ENCODE results near the gene FRRS1L.

Gene FRRS1L

GRCh38 chr9:109101202-109101595, 65.8 kb downstream of the FRRS1L start:
- DNase-seq (ENCODE audit: low read depth): no peak

- no peak for DNase-seq (ENCODE audit: low read depth)
Observed at GRCh38 chr9:109100543-109101201, 66.4 kb downstream of the FRRS1L start.

GRCh38 chr9:109098960-109099308, 68.1 kb downstream of the FRRS1L start:
- no peak for DNase-seq (ENCODE audit: low read depth)

GRCh38 chr9:109098171-109098959, 68.7 kb downstream of the FRRS1L start:
- DNase-seq (ENCODE audit: low read depth): peak; percentile 98

- DNase-seq (ENCODE audit: low read depth): no peak
Observed at GRCh38 chr9:109097146-109097545, 69.9 kb downstream of the FRRS1L start.

GRCh38 chr9:109095321-109095720, 71.7 kb downstream of the FRRS1L start:
- DNase-seq (ENCODE audit: low read depth): no peak

GRCh38 chr9:109094268-109094667, 72.8 kb downstream of the FRRS1L start:
- no peak for DNase-seq (ENCODE audit: low read depth)

- DNase-seq (ENCODE audit: low read depth): no peak
Observed at GRCh38 chr9:109092587-109092986, 74.5 kb downstream of the FRRS1L start.

GRCh38 chr9:109092051-109092580, 74.9 kb downstream of the FRRS1L start:
- DNase-seq (ENCODE audit: low read depth): no peak

GRCh38 chr9:109088221-109088620, 78.8 kb downstream of the FRRS1L start:
- no peak for DNase-seq (ENCODE audit: low read depth)

GRCh38 chr9:109087795-109088194, 79.3 kb downstream of the FRRS1L start:
- no peak for DNase-seq (ENCODE audit: low read depth)

- no peak for DNase-seq (ENCODE audit: low read depth)
Observed at GRCh38 chr9:109086221-109086620, 80.8 kb downstream of the FRRS1L start.

GRCh38 chr9:109085510-109085909, 81.5 kb downstream of the FRRS1L start:
- no peak for DNase-seq (ENCODE audit: low read depth)

- DNase-seq (ENCODE audit: low read depth): peak; percentile 6
Observed at GRCh38 chr9:109083813-109084405, 83.1 kb downstream of the FRRS1L start.

- no peak for DNase-seq (ENCODE audit: low read depth)
Observed at GRCh38 chr9:109083141-109083540, 83.9 kb downstream of the FRRS1L start.

GRCh38 chr9:109082091-109082620, 84.9 kb downstream of the FRRS1L start:
- DNase-seq (ENCODE audit: low read depth): no peak
